Vagina (tissue), 2 donors: ENCODE measurements around the gene MRPL28. TPM values are rescaled to one million over a fixed set of nuclear protein-coding genes. Genes with fewer than 3 reads are reported as not detected.
"Not testable (repeated sequence)": the region's sequence is repeated elsewhere in the genome, so short reads cannot be mapped to it uniquely, and the experiment has no call there.

Source experiments
- DNase-seq, 2 donors: peaks; one replicate each; pipeline ENCODE4 v3.0.0-alpha.2; 2017; ENCODE audit errors: extremely low spot score in 2 of 2
- H3K27ac ChIP-seq: fragments of 200-600 bp; sonication (generic); one replicate; pipeline ENCODE4 v1.5.1; 2019
- H3K27me3 ChIP-seq: fragments of 200-600 bp; sonication (generic); one replicate; pipeline ENCODE4 v1.5.1; 2019
- H3K36me3 ChIP-seq, 2 donors: fragments of 200-600 bp; sonication (generic); one replicate each; pipeline ENCODE4 v1.5.1; 2017 to 2019
- H3K4me1 ChIP-seq: fragments of 200-600 bp; sonication (generic); one replicate; pipeline ENCODE4 v1.5.1; 2019
- H3K4me3 ChIP-seq, 2 donors: fragments of 200-600 bp; sonication (generic); 1 replicate in 1 of 2; 2 replicates in 1 of 2; pipeline ENCODE4 v1.5.1; 2016 to 2019
- H3K9me3 ChIP-seq: fragments of 200-600 bp; sonication (generic); one replicate; pipeline ENCODE4 v1.5.1; 2019
- POLR2A ChIP-seq, 2 donors: fragments of 450-650 bp; IDR thresholded peaks; one replicate each; pipeline ENCODE4 v1.6.1; 2017; ENCODE audit warnings: antibody characterized with exemption in 2 of 2, mild to moderate bottlenecking in 2 of 2, moderate library complexity in 2 of 2
- POLR2AphosphoS5 ChIP-seq, 2 donors: sonication (generic); formaldehyde crosslinking; IDR thresholded peaks; one replicate each; pipeline ENCODE4 v1.9.0; 2017; ENCODE audit warnings: antibody characterized with exemption in 2 of 2, mild to moderate bottlenecking in 2 of 2, low read depth in 1 of 2; ENCODE audit not compliant: insufficient read depth in 1 of 2
- intact Hi-C: fragments of 100-400 bp; cut with DNase I; formaldehyde crosslinking; loops from one replicate; pipeline ENCODE4 v1.15.1; 2023
- total RNA-seq: library from RNA; depleted of rRNA; stranded (reverse); fragments of >200 nt; gene quantifications from one replicate; pipeline ENCODE4 v1.2.3, GENCODE V29; 2016
- TF ChIP-seq, protein P1 (sequence below), 3 experiments: fragments of 450-650 bp in 2 of 3; fragments of 200-600 bp in 1 of 3; sonication (generic) in 1 of 3; IDR thresholded peaks; one replicate each; pipeline ENCODE4 v1.5.1; 2017 to 2019; ENCODE audit warnings: antibody characterized with exemption in 3 of 3, mild to moderate bottlenecking in 2 of 3, moderate library complexity in 2 of 3

The MRPL28 gene
- total RNA-seq, 1 donor from 2014 or later = 96.5 TPM

- H3K4me1 ChIP-seq = peaks cover 15% of the 10 kb centered on the region
- intact Hi-C loops = no loop called here
These were observed 23.8 kb downstream of the MRPL28 start for GRCh38 chr16:346587-346986.

DNA sequence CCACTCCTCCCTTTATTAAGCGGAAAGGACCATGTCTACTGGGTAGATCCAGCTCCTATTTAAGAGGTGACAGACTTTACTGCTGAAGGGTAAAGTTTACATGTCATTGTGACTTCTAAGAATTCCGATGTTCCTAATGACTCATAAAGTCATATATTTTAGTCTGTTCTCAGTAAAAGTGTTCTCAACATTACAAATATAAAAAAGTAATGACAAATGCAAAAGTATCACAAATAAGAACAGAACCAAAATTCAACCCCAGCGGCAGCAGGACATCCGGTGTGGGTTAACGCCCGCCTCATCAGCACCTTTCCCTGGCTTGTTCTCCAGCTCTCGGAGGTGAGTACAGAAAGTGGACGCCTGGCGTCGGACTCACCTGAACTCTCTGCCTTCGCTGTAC is 24.6 kb downstream of the MRPL28 start:
- TF ChIP-seq POLR2AphosphoS5 (IDR thresholded peaks at IDR 0.05; ENCODE audit: insufficient read depth in 1 of 2, low read depth in 1 of 2) (no peak), POLR2A (IDR thresholded peaks at IDR 0.05) (no peak)
- TF ChIP-seq, protein P1, sequence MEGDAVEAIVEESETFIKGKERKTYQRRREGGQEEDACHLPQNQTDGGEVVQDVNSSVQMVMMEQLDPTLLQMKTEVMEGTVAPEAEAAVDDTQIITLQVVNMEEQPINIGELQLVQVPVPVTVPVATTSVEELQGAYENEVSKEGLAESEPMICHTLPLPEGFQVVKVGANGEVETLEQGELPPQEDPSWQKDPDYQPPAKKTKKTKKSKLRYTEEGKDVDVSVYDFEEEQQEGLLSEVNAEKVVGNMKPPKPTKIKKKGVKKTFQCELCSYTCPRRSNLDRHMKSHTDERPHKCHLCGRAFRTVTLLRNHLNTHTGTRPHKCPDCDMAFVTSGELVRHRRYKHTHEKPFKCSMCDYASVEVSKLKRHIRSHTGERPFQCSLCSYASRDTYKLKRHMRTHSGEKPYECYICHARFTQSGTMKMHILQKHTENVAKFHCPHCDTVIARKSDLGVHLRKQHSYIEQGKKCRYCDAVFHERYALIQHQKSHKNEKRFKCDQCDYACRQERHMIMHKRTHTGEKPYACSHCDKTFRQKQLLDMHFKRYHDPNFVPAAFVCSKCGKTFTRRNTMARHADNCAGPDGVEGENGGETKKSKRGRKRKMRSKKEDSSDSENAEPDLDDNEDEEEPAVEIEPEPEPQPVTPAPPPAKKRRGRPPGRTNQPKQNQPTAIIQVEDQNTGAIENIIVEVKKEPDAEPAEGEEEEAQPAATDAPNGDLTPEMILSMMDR (IDR thresholded peaks at IDR 0.05) = no peak
- intact Hi-C loops = no loop called here
- Histone ChIP-seq H3K4me1 (peaks cover 7% of the 10 kb centered on the region), H3K27me3 (no peaks in the 10 kb centered on the region), H3K9me3 (no peaks in the 10 kb centered on the region), H3K4me3 (no peak overlapping the region), H3K27ac (no peak overlapping the region), H3K36me3 (peaks cover 0 to 27% of the 10 kb centered on the region in 2 donors)
- DNase-seq = no peak

More at GRCh38 chr16:346587-346986, 23.8 kb downstream of the MRPL28 start:
- TF ChIP-seq POLR2A (IDR thresholded peaks at IDR 0.05) = no peak
- TF ChIP-seq, protein P1 (IDR thresholded peaks at IDR 0.05) = no peak
- no peak for TF ChIP-seq POLR2AphosphoS5 (IDR thresholded peaks at IDR 0.05; ENCODE audit: insufficient read depth in 1 of 2, low read depth in 1 of 2)
- H3K4me3 ChIP-seq = no peak overlapping the region
- H3K36me3 ChIP-seq = peaks cover 0 to 27% of the 10 kb centered on the region in 2 donors
- no peak overlapping the region for H3K27ac ChIP-seq
- no peaks in the 10 kb centered on the region for H3K27me3 ChIP-seq
- no peak for DNase-seq
- no peaks in the 10 kb centered on the region for H3K9me3 ChIP-seq

DNA sequence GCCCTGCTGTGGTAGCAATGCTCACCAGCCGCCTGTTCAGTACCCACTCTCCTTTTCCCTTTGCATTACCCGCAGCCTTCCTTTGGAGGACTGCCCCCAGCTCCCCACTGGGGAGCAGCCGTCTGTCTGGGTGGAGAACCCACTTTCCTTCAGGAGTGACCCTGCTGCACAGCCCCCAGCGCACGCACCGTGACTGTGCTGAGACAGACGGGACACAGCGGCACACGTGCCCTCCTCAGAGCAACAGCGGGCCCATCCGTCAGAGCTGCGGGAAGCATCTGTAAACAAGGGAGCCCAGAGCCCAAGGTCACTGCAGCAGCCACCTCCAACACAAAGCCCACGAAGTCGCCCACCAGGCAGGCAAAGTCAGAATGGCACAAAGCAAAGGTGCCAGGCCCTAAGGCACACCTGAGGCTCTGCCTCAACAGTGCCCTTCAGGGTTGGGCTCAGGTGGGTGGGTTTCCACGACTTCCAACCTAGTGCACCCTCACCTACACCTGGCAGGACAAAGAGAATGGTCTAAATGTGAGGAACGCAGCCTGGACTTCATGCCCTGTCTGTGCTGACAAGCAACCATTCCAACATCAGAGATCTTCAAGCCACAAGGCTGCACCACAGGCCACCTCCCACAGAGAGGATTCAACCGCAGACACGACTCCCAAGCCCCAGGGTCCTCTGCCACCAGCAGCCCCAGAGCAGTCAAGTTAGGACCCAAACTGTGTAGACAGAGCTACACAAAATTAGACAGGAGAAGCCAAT is 27.7 kb downstream of the MRPL28 start:
- no peak for TF ChIP-seq POLR2AphosphoS5 (IDR thresholded peaks at IDR 0.05; ENCODE audit: insufficient read depth in 1 of 2, low read depth in 1 of 2)
- no peak for TF ChIP-seq POLR2A (IDR thresholded peaks at IDR 0.05)
- TF ChIP-seq, protein P1 (IDR thresholded peaks at IDR 0.05) = no peak
- Histone ChIP-seq H3K4me1 (peaks cover 9% of the 10 kb centered on the region), H3K36me3 (peaks cover 0 to 27% of the 10 kb centered on the region in 2 donors), H3K9me3 (no peaks in the 10 kb centered on the region), H3K4me3 (no peak overlapping the region), H3K27me3 (no peaks in the 10 kb centered on the region), H3K27ac (no peak overlapping the region)
- intact Hi-C loops = no loop called here
- DNase-seq = no peak

- peaks cover 0 to 27% of the 10 kb centered on the region in 2 donors for H3K36me3 ChIP-seq
- intact Hi-C loops, H3K27me3 ChIP-seq: not testable (repeated sequence)
These were observed 28.4 kb downstream of the MRPL28 start for GRCh38 chr16:341974-342336.

GRCh38 chr16:341095-341973 is 29.0 kb downstream of the MRPL28 start:
- DNase-seq, H3K27ac ChIP-seq, H3K4me3 ChIP-seq, H3K27me3 ChIP-seq, H3K9me3 ChIP-seq, intact Hi-C loops: not testable (repeated sequence)
- Histone ChIP-seq H3K4me1 (peaks cover 14% of the 10 kb centered on the region), H3K36me3 (peaks cover 0 to 25% of the 10 kb centered on the region in 2 donors)

More at GRCh38 chr16:341974-342336, 28.4 kb downstream of the MRPL28 start:
- not testable (repeated sequence) for H3K4me3 ChIP-seq, DNase-seq, H3K27ac ChIP-seq, H3K9me3 ChIP-seq
- H3K4me1 ChIP-seq = peaks cover 12% of the 10 kb centered on the region
